Endothelial cell of umbilical vein (primary cell): Measurements from ENCODE around the gene PCID2. TPM values are rescaled to one million over a fixed set of nuclear protein-coding genes. Genes with fewer than 3 reads are reported as not detected.

ENCODE experiments used
- BruUV-seq: library from RNA; stranded (reverse); fragments of 400-500 nt; replicated peaks from 2 replicates; lab custom pipeline; 2021; lab: Mats Ljungman, UMichigan
- CTCF ChIA-PET: fragments of 300-600, 350-600 bp; sonication (Branson Sonifier 250); formaldehyde crosslinking; loops from one replicate; lab custom pipeline; 2021; ENCODE audit warnings: antibody characterized with exemption, inconsistent platforms; lab: Charles Lee
- POLR2A ChIA-PET: fragments of 300-600, 350-600 bp; sonication (Branson Sonifier 250); formaldehyde crosslinking; loops from one replicate; lab custom pipeline; 2021; ENCODE audit warnings: antibody characterized with exemption, inconsistent platforms; lab: Charles Lee
- DNase-seq: peaks from one replicate; pipeline ENCODE4 v3.0.0-alpha.2; 2011; ENCODE audit warnings: low read depth, low spot score
- FAIRE-seq: peaks from 2 replicates; lab custom pipeline; 2011; peaks lifted over from hg19 to GRCh38; lab: Jason Lieb, UNC
- H2AFZ ChIP-seq: 2 replicates; pipeline ENCODE4 v1.6.0; 2012; ENCODE audit warnings: low read depth, low read length, control low read depth, inconsistent platforms
- H3K27ac ChIP-seq: 2 replicates; pipeline ENCODE4 v1.5.1; 2011; ENCODE audit warnings: low read depth, mild to moderate bottlenecking, control low read depth, low read length, moderate library complexity; ENCODE audit not compliant: insufficient read depth
- H3K27me3 ChIP-seq, 2 experiments: 2 replicates each; pipeline versions ENCODE4 v1.6.0 to v1.6.1; 2011; ENCODE audit warnings: low read length in 2 of 2, mixed read lengths in 1 of 2; ENCODE audit not compliant: control insufficient read depth in 2 of 2, insufficient read depth in 2 of 2
- H3K36me3 ChIP-seq, 2 experiments: 2 replicates in 1 of 2; 3 replicates in 1 of 2; pipeline ENCODE4 v1.5.1; 2011; ENCODE audit warnings: low read length in 2 of 2, mild to moderate bottlenecking in 1 of 2, moderate library complexity in 1 of 2; ENCODE audit not compliant: control insufficient read depth in 2 of 2, insufficient read depth in 2 of 2; ENCODE audit errors: extremely low read depth in 1 of 2
- H3K4me1 ChIP-seq: 3 replicates; pipeline ENCODE4 v1.5.1; 2011; ENCODE audit warnings: mild to moderate bottlenecking, low read length; ENCODE audit not compliant: control insufficient read depth, insufficient read depth; ENCODE audit errors: extremely low read depth
- H3K4me2 ChIP-seq: 2 replicates; pipeline ENCODE4 v1.6.1; 2011; ENCODE audit warnings: low read length, control low read depth, mixed read lengths; ENCODE audit not compliant: insufficient read depth
- H3K4me3 ChIP-seq, 3 experiments: fragments of 200-600 bp in 1 of 3; sonication (generic), shearing (Covaris generic) in 1 of 3; replicated peaks in 1 of 3; 2 replicates each; pipeline ENCODE4 v1.5.1; 2011 to 2016; ENCODE audit warnings: control low read depth in 3 of 3, low read length in 3 of 3, mild to moderate bottlenecking in 2 of 3, inconsistent platforms in 1 of 3, low read depth in 1 of 3, moderate library complexity in 1 of 3; ENCODE audit not compliant: insufficient read depth in 1 of 3
- H3K79me2 ChIP-seq: 2 replicates; pipeline ENCODE4 v1.6.0; 2012; ENCODE audit warnings: low read length, inconsistent platforms; ENCODE audit not compliant: control insufficient read depth, insufficient read depth
- H3K9ac ChIP-seq: replicated peaks from 2 replicates; pipeline ENCODE3; 2011; ENCODE audit warnings: low read length, control low read depth; ENCODE audit not compliant: insufficient read depth; ENCODE audit errors: extremely low read depth
- H3K9me1 ChIP-seq: replicated peaks from 3 replicates; pipeline ENCODE4 v1.6.0; 2011; ENCODE audit warnings: mild to moderate bottlenecking, low read length; ENCODE audit not compliant: control insufficient read depth, insufficient read depth; ENCODE audit errors: extremely low read depth
- H3K9me3 ChIP-seq: replicated peaks from 2 replicates; pipeline ENCODE4 v1.5.1; 2012; ENCODE audit warnings: low read length, inconsistent platforms; ENCODE audit not compliant: control insufficient read depth, insufficient read depth
- H4K20me1 ChIP-seq: replicated peaks from 2 replicates; pipeline ENCODE3; 2011; ENCODE audit warnings: mild to moderate bottlenecking, low read length; ENCODE audit not compliant: control insufficient read depth, insufficient read depth; ENCODE audit errors: extremely low read depth
- EZH2 ChIP-seq: IDR thresholded peaks from 2 replicates; pipeline ENCODE4 v1.6.1; 2012; ENCODE audit warnings: borderline replicate concordance, low read depth, mild to moderate bottlenecking, moderate library complexity, low read length, inconsistent platforms; ENCODE audit not compliant: severe bottlenecking
- FOS ChIP-seq: IDR thresholded peaks from 2 replicates; pipeline ENCODE4 v1.6.1; 2011; ENCODE audit warnings: mild to moderate bottlenecking, low read length, moderate library complexity, borderline replicate concordance; ENCODE audit not compliant: insufficient read depth
- GATA2 ChIP-seq: IDR thresholded peaks from 2 replicates; pipeline ENCODE4 v1.7.0; 2011; ENCODE audit warnings: low read depth, mild to moderate bottlenecking, moderate library complexity, mixed read lengths, low read length; ENCODE audit not compliant: insufficient read length, insufficient read depth
- JUN ChIP-seq: IDR thresholded peaks from 2 replicates; pipeline ENCODE4 v1.6.1; 2011; ENCODE audit warnings: borderline replicate concordance, low read depth; ENCODE audit not compliant: insufficient read length, insufficient read depth
- MYC ChIP-seq: IDR thresholded peaks from one replicate; pipeline ENCODE4 v1.6.1; 2011; ENCODE audit warnings: mild to moderate bottlenecking, low read depth, low read length
- POLR2A ChIP-seq: IDR thresholded peaks from 2 replicates; pipeline ENCODE4 v1.6.1; 2012; ENCODE audit warnings: low read depth, mild to moderate bottlenecking, control low read depth, low read length
- POLR2AphosphoS5 ChIP-seq: IDR thresholded peaks from 2 replicates; pipeline ENCODE4 v1.6.1; 2012; ENCODE audit warnings: low read depth, mild to moderate bottlenecking, control low read depth, low read length, moderate library complexity; ENCODE audit not compliant: insufficient read depth
- dilution Hi-C: fragments of 300-500 bp; cut with MboI; formaldehyde crosslinking; loops from one replicate; pipeline ENCODE4 v1.15.0; 2019; ENCODE audit warnings: low sequenced_read_pairs; ENCODE audit not compliant: extremely low pct_ligation_motif_present
- intact Hi-C: fragments of 100-400 bp; cut with micrococcal nuclease; formaldehyde crosslinking; loops from one replicate; pipeline ENCODE4 v1.10.0; 2022
- polyA plus RNA-seq, 4 experiments: library from polyadenylated mRNA; depleted of rRNA in 3 of 4; stranded (reverse) in 3 of 4; unstranded in 1 of 4; fragments of >200 nt; gene quantifications; 2 replicates each; pipeline versions ENCODE4 v1.2.1 to v1.2.3, GENCODE V29; 2011 to 2012; ENCODE audit warnings: missing spikeins in 1 of 4
- total RNA-seq: library from RNA; stranded (reverse); gene quantifications from 2 replicates; pipeline ENCODE4 v1.2.3, GENCODE V29; 2021
- TF ChIP-seq, protein P1 (sequence below), 2 donors: IDR thresholded peaks; 1 replicate in 1 of 2; 2 replicates in 1 of 2; pipeline ENCODE4 v1.5.1; 2011; ENCODE audit warnings: low read length in 2 of 2, mild to moderate bottlenecking in 2 of 2, moderate library complexity in 2 of 2, control low read depth in 1 of 2, inconsistent platforms in 1 of 2, low read depth in 1 of 2; ENCODE audit not compliant: insufficient read depth in 1 of 2; ENCODE audit errors: extremely low read depth in 1 of 2
- TF ChIP-seq, protein P2 (sequence below): IDR thresholded peaks from 2 replicates; pipeline ENCODE4 v1.6.1; 2011; ENCODE audit not compliant: insufficient read depth, insufficient read length

PCID2 gene
- total and polyA plus RNA-seq, 2 donors (not counting 3 experiments of a cell fraction or from before 2014, with no cell fraction given) = 52.1 to 55.6 TPM

DNA sequence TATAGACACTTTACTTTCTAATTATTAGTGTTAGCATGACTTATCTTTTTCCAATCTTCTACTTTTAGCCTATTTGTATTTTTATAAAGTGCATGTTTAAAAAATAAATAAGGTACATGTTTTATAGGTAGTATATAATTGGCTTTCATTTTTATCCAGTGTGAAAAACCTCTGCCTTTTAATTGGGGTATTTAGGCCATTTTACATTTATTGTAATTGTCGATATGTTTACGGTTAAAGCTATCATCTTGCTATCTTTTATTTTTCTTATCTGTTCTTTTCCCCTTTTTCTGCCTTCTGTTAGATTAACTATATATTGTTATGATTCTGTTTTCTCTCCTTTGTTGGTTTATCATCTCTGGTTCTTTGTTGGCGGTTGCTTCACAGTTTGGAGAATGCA lies 40.9 kb downstream of the PCID2 start:
- Histone ChIP-seq H3K27ac (no peak overlapping the region), H2AFZ (no peak overlapping the region), H3K36me3 (no peaks in the 10 kb centered on the region), H4K20me1 (no peaks in the 10 kb centered on the region), H3K4me3 (no peak overlapping the region), H3K9me1 (no peaks in the 10 kb centered on the region), H3K9me3 (no peaks in the 10 kb centered on the region), H3K79me2 (no peaks in the 10 kb centered on the region), H3K27me3 (peaks cover 0 to 2% of the 10 kb centered on the region in 2 experiments), H3K9ac (no peak overlapping the region), H3K4me1 (peaks cover 24% of the 10 kb centered on the region), H3K4me2 (no peak overlapping the region)
- POLR2A ChIA-PET = no interaction called here
- FAIRE-seq (no peak), DNase-seq (no peak)
- TF ChIP-seq MYC (no peak), FOS (no peak), POLR2A (no peak), GATA2 (no peak), JUN (no peak), EZH2 (no peak), POLR2AphosphoS5 (no peak)
- TF ChIP-seq, protein P1, sequence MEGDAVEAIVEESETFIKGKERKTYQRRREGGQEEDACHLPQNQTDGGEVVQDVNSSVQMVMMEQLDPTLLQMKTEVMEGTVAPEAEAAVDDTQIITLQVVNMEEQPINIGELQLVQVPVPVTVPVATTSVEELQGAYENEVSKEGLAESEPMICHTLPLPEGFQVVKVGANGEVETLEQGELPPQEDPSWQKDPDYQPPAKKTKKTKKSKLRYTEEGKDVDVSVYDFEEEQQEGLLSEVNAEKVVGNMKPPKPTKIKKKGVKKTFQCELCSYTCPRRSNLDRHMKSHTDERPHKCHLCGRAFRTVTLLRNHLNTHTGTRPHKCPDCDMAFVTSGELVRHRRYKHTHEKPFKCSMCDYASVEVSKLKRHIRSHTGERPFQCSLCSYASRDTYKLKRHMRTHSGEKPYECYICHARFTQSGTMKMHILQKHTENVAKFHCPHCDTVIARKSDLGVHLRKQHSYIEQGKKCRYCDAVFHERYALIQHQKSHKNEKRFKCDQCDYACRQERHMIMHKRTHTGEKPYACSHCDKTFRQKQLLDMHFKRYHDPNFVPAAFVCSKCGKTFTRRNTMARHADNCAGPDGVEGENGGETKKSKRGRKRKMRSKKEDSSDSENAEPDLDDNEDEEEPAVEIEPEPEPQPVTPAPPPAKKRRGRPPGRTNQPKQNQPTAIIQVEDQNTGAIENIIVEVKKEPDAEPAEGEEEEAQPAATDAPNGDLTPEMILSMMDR (IDR thresholded peaks at IDR 0.05; ENCODE audit: extremely low read depth in 1 of 2, insufficient read depth in 1 of 2, low read depth in 1 of 2, low read length in 2 of 2) = no peak
- TF ChIP-seq, protein P2, sequence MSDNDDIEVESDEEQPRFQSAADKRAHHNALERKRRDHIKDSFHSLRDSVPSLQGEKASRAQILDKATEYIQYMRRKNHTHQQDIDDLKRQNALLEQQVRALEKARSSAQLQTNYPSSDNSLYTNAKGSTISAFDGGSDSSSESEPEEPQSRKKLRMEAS = no peak
- dilution Hi-C loops = no loop called here
- no TSS peak for BruUV-seq
- intact Hi-C loops = no loop called here
- CTCF ChIA-PET = no interaction called here
